Gastrocnemius medialis (tissue), 4 donors: ENCODE results near the gene IL6.

Source experiments
- CTCF ChIP-seq, 5 experiments: fragments of 450-650 bp in 3 of 5; fragments of 200-600 bp in 2 of 5; sonication (generic) in 2 of 5; IDR thresholded peaks in 4 of 5; conservative IDR thresholded peaks in 1 of 5; 1 replicate in 4 of 5; 2 replicates in 1 of 5; pipeline ENCODE4 v1.5.1; 2016 to 2019; ENCODE audit warnings: antibody characterized with exemption in 5 of 5, mild to moderate bottlenecking in 3 of 5, moderate library complexity in 3 of 5
- POLR2A ChIP-seq, 2 donors: fragments of 450-650 bp; IDR thresholded peaks; one replicate each; pipeline ENCODE4 v1.6.1; 2017; ENCODE audit warnings: antibody characterized with exemption in 2 of 2, mild to moderate bottlenecking in 2 of 2, moderate library complexity in 2 of 2

DNA sequence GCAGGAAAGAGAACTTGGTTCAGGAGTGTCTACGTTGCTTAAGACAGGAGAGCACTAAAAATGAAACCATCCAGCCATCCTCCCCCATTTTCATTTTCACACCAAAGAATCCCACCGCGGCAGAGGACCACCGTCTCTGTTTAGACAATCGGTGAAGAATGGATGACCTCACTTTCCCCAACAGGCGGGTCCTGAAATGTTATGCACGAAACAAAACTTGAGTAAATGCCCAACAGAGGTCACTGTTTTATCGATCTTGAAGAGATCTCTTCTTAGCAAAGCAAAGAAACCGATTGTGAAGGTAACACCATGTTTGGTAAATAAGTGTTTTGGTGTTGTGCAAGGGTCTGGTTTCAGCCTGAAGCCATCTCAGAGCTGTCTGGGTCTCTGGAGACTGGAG lies 1.4 kb upstream of the IL6 start:
- TF ChIP-seq POLR2A (IDR thresholded peaks at IDR 0.05) (no peak), CTCF (IDR thresholded peaks at IDR 0.05 in 4 of 5, conservative IDR thresholded peaks at IDR 0.05 in 1 of 5) (peak in 1 of 5 experiments; percentile 27)
